GM18909 (cell line): ENCODE results near the gene CNNM3.
A peak's percentile ranks its signal among the peaks of the same experiment; 100 is the strongest.
"Not testable (repeated sequence)": the region's sequence is repeated elsewhere in the genome, so short reads cannot be mapped to it uniquely, and the experiment has no call there.

ENCODE experiments used
- ATAC-seq: cut with Tn5 transposase; IDR thresholded peaks from one replicate; pipeline ENCODE4 v1.9.1; 2021; ENCODE audit warnings: mild to moderate bottlenecking; ENCODE audit not compliant: unreplicated experiment, poor library complexity

The CNNM3 gene

DNA sequence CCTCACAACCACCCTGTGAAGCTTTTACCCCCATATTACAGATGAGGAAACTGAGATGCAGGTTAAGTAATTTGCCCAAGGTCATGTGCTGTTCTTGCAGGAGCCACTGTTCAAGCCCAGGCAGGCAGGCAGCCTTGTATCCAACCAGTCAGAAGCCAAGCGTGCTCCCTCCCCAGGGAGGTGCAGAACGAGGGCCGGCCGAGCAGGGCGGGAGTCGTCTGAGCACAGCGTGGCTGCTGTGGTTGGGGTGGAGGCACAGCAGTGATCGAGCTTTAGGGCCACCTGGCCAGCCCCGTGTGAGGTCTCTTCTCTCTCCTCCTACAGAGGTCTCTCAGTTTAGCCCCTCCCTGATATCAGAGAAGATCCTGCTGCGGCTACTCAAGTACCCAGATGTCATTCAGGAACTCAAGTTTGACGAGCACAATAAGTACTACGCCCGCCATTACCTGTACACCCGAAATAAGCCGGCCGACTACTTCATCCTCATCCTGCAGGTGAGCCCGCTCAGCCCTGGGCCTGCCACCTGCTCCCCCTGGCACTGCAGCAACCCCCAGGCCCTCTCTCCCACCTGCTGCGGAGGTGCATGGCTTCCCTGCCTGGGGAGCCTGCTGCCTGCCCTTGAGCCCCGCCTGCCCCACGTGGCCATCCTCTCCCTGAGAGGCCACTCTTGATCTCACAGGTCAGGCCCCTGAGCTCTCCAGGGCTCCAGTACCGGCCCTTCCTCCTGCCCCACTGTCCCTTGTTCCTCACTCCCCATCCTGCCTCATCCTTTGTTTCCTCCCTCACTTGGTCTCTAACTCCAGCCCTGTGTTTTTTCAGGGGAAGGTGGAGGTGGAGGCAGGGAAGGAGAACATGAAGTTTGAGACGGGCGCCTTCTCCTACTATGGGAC, 17.1 kb upstream of the CNNM3 start:
- ATAC-seq, result no peak

DNA sequence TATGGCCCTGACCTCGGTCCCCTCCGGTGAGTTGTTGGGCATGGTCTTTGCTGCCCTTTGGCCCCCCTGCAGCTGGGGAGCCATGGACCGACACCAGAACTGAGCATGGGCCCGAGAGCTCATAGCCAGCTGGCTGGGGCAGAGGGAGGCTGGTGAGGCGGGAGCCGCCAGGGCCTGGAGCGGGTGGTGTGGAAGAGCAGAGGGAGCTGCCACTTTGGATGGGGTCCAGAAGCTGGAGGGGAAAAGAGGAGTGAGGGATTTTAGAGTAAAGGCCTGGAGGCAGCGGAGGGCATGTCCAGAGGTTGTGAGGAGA, 16.5 kb upstream of the CNNM3 start:
- no peak for ATAC-seq

DNA sequence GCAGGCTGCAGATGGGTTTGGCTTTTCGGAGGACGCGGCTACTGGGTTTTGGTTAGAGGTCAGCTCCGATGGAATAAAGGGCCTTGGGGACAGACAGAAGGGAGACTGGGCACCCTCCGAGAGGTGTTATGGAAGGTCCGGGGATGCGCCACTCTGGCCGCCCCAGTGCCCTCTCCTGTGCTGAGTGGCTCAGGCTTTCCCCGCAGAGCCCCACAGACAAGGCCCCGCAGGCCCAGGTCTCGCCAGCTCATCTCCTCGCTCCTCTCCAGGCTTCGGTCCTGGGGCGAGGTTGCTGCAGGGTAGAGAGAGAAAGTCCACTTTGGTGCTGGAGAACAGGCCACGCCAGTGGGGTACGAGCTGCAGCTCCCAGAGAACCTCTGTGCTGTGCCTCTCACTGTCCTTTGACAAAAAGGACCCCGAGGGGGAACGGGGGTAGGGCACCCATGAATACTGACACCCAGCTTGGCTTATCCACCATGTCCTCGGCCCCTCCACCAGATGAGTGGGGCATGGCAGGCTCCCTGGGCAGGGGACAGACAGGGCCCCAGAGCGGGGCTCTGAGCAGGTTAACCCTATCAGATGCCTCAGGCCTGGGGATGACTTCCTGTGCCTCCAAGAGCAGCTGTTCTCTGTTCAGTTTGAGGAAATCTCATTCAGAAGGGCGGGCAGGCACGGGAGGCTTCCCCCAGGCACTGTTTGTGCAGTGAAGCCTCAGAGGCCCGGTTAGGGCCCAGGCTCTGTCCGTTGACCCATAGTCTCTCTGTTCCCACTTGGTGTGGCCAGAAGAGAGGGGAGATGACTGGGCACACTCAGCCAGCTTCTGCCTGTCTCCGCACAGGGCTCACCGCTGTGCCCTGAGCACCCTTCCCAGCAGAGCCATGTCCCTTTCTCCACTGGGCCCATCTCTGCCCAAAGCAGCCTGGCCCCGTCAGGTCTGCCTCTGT, 15.7 kb upstream of the CNNM3 start:
- ATAC-seq, result peak; percentile 30

DNA sequence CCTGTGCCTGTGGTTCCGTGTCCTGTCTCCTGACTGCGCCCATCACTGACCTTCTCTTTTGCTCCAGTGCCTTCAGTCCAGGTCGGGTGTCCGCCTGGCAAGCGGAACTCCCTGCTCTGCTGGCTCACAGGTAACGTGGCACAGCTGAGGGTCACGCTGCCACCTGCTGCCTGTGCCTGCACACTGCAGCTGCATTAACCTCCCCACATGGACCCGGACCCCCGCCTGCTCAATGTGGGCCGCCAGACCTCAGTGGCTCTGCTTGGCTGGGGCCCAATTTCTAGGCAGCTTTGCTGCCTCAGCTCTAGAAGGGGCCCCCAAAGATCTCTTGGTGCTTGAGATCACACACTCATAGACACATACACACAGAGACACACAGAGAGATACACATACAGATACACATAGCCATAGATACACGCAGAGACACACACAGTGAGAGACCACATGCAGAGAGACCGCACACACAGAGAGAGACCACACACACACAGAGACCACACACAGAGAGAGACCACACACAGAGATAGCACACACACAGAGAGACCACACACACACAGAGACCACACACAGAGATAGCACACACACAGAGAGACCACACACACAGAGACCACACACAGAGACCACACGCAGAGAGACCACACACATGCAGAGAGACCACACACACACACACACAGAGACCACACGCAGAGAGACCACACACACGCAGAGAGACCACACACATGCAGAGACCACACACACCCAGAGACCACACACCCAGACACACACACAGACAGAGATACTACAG, 14.9 kb upstream of the CNNM3 start:
- peak; percentile 84 for ATAC-seq

DNA sequence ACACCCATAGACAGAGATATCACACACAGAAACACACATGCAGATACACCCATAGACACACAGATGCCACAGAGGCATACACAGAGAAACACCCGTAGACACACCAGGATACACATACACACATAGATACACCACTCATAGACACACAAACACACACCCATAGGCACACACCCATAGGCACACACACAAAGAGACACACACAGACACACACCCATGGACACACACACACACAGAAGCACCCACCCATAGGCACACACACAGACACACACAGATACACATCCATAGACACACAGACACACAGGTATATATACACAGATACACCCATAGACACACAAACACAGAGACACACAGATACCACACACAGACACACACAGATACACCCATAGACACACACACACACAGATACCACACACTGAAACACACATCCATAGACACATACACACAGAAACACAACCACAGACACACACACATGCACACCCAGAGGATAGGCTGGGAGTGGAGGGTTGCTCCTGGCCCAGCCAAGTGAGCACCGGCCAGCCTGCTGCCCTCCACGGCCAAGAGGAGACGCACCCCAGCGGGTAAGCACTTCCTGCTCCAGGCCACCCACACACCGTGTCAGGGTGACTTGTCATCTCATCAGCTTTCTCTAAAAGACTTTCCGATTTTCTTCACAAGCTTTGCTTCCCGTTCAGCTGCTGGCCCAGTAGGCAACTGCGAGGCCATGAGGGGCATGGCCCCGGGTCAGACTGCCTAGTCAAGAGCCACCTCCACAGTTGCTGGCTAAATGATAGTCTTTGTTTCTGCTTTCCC, 14.1 kb upstream of the CNNM3 start:
- ATAC-seq, result no peak

DNA sequence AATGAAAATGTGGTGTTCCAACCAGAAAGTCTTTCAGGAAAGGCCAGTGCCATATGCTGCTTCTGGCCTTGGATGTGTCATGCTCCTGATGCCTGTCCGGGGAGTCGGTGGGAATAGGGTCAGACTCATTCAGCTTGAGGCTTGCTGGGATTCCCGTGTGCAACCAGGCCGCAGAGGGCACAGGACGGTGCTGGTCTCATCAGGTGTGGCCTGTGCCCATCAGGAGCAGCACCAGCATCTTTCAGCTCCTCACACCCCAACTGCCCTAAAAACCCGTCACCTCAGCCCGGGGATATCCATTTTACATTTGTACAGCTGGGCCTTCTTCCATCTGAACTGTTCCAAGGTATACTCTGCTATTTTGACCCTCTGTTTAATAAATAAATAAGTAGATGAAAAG, 13.3 kb upstream of the CNNM3 start:
- no peak for ATAC-seq

DNA sequence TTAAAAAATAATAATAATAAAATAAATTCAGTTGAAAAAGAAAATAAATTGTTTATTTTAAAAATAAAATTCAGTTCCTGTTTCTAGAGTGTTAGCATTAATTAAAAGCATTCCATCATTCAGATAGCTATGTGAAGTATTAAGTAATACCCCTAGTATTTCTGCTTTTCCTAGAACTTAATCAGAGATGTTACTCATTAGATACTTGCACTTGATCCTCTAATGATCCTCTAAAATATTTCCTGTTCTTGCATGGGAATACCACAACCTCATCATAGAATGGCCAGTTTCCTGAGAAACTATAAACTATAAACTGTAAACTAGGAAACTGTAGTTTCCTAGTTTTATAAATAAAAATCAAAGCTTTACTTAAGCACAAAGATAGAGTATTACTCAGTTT, 11.1 kb upstream of the CNNM3 start:
- no peak for ATAC-seq

DNA sequence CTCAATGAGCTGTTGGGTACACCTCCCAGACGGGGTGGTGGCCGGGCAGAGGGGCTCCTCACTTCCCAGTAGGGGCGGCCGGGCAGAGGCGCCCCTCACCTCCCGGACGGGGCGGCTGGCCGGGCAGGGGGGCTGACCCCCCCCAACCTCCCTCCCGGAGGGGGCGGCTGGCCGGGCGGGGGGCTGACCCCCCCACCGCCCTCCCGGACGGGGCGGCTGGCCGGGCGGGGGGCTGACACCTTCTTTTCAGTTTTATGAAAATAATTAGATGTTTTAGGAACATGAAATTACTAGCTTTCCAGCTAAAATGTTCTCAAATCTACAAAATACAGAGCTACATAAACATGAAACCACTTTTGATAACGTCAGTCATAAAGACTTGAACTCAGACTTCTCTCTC, 10.1 kb upstream of the CNNM3 start:
- ATAC-seq, result not testable (repeated sequence)

DNA sequence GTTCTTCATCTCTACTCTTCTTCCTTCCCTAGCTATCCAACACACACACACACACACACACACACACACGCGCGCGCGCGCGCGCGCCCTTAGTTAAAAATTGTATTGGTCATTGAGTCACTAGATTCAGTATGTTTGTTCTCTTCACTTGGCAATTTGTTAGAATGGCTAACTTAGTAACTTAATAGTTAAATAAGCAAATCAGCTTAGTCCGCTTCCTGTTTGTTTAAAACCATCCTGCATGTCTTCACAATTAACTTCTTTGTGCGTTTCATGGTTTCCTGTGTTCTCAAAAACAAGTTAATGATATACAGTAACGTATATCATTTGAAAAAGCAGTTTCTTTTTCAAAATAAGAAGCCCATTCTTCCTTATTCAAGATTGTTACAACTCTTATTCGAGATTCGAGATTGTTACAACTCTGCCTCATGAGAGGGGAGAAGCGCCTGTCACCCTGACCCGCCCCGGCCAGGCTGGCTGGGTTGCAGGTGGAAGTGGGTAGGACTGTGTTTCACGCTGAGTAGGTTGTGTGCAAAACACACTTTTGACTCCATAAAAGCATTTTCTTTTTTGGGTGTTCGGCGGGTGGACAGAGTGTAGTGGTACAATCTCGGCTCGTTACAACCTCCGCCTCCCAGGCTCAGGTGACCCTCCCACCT, 9.5 kb upstream of the CNNM3 start:
- ATAC-seq, result peak; percentile 50

DNA sequence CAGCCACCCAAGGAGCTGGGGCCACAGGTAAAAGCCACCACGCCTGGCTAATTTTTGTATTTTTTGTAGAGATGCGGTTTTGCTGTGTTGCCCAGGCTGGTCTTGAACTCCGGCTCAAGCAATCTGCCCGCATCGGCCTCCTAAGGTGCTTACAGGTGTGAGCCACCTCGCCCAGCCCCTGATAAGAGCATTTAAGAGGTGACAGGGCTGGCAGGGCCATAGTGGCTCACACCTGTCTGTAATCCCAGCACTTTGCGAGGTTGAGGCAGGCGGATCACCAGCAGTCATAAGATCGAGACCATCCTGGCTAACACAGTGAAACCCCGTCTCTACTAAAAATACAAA, 9.0 kb upstream of the CNNM3 start:
- ATAC-seq, result peak; percentile 1

DNA sequence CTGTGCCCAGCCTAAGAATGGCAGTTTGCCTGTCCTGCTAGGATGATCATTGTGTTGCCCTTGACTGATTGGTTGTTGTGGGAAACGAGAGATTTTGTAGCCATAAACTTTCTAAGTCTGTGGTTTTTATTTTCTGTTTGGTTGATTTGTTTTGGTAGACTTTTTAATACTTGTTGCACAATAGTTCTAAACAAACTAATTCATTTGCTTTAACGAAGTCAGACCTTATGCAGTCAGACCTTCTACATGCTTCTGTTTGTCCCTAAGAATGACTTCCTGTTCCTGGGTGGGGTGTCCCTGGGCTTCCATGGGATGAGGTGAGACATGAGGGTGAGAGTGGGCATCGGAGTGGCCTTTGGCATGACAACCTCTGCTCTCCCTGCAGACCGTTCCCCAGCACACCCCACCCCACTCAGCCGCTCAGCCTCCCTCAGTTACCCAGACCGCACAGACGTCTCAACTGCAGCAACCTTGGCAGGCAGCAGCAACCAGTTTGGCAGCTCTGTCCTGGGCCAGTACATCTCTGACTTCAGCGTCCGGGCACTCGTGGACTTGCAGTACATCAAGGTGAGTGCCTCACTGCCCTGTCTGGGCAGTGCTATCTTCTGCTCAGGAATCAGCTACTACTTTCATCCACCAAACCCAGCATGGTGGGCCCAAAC, 7.8 kb upstream of the CNNM3 start:
- ATAC-seq, result no peak

DNA sequence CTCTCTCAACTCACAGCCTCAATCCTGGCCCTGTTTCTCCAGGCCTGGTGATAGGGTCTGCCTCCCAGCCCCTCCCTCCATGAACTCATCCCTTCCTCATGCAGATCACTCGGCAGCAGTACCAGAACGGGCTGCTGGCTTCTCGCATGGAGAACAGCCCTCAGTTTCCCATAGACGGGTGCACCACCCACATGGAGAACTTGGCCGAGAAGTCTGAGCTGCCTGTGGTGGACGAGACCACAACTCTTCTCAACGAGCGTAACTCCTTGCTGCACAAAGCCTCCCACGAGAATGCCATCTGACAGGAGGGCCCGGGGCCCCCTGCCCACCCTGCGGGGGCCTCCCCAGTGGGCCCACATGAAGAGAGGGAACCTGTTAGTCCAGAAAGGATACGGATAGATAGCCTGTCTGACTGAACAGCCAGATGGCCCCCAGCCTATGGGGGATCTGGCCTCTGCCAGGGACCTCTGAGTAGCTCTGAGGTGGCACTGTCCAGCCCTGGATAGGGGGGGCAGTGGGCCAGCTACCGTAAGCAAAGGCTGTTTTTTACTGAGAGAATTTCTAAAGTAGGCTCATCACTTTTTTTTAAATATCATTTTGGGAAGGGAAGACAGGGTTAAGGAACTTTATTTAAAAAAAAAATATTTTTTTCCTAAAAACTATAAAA, 6.7 kb upstream of the CNNM3 start:
- no peak for ATAC-seq

DNA sequence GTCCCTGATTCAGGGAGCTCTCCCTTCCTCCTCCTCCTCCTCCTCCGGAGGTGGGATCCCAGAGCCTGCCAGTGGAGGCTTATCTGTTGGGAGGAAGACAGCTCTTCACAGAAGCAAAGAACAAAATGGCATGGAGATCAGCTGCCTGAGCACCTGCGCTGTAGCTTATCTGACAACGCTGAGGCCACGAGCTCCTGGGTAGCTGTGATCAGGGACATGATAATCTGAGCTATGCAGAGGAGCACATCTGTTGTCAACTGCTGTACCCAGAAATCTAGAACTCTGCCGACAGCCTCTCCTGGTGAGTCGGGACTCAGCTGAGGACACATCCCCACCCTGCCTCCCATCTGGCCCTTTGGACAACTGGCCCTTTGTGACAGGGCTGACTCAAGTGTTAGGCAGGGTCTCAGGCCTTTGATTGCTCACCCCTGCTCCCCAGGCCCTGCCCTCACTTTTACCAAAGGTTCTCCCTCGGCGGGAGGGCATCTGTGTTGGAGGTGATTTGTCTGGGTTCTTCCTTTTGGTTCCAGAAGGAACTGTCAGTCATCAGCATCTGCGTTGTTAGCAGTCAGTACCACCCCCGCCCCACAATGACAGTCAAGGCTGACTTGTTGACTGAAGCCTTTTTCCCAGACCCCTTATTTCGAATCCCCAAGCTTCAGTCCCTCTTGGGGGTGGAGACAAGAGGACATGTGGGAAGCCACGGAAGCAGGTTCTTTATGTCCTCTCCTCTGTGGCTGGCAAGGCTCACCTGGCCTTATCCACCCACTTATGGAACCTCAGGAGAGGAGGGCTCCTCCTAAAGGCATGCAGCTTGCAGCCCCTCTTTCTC, 5.9 kb upstream of the CNNM3 start:
- no peak for ATAC-seq

DNA sequence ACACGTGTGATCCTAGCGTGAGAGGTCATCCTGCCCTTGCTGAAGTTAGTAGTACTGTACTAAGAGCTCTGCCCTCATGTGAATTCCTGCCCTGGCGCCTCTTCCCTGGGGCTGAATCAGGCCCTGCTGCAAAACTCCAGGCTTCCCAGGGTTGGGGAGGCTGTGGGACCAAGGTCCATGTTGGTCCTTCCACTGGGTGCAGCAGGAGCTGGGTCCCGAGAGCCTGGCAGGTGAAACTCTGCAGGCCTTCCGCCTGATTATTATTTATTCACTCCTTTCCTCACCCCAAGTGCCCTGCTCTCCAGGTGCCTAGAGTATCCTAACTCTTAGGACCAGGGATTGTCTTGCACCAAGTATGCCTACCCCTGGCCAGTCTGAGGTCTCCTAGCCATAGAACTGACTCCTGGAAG, 5.3 kb upstream of the CNNM3 start:
- no peak for ATAC-seq

DNA sequence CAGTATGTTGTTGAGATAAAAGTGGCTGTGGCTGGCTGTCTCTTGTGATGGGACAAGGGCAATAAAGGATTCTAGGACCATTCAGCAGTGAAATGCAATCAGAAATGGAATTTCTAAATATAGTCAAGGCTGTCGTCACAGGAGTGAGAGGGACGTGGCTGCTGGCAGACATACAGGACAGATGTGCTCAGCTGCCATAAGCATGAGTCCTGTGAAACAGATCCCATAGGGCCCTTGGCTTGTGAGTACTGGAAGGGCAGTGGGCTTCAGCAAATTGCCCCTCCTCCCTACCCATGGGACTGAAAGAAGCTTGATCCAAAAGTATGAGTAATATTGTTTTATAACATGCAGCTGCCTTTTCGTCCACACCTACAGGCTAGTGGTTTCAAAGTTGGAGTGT, 4.2 kb upstream of the CNNM3 start:
- no peak for ATAC-seq

DNA sequence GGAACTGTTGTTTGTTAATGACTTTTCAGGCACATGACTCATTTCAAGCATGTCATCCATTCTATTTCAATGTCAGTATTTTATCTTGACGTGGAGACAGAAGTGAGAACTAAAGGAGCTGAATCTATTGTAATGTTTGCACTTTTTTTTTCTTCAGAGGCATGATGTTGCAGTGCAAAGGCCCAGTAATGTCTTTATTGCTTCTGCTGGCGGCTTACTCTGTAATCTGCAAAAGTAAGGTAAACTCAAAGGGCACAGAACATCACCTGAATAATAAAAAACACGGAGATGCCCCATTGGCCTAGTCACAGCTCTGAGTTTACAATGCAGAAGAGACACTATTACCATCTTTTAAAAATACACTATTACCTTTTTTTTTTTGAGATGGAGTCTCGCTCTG, 2.4 kb upstream of the CNNM3 start:
- no peak for ATAC-seq

DNA sequence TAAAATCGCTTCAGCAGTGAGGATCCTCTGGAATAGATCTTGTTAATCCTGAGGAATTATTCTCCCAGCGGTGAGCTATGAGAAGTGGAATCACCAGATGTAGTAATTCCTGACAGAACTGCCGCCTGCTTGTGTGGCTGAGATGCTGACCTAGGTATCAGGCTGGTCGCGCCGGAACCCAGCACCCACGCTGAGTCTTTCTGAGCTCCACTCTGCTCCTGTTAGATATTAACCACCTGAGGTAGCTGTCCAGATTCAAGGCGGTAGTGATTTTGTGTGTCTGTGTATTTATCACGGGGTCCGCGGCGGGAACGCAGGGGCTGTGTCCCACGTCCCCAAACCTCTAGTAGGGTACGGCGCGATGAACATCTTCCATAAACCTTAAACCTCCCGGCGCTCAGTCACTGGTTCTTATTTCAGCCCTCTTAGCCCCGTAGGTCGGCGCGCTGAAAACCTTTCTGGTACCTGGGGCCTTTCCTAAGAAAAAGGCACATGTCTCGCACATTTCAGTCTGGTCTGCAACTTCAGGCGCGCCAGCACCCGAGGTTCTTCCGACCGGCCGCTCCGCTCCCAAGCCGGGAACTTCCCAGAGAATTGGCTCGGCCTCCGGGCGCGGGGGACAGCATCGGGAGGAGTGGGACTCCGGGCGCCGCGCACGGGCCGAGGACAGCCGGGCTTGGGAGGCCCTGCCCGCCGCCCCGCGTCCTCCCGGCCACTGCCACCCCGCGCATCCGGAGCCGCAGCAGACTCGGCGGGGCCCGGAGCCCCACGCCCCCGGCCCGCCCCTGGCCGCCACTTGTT, 542 bp upstream of the CNNM3 start:
- peak; percentile 11 for ATAC-seq
